ENCODE results near the gene PHF14. TPM values are rescaled to one million over a fixed set of nuclear protein-coding genes. Genes with fewer than 3 reads are reported as not detected.

The PHF14 gene
- total and polyA plus RNA-seq, 2 donors (not counting 1 experiment from before 2014, with no cell fraction given): 9.6 to 43.7 TPM

DNA sequence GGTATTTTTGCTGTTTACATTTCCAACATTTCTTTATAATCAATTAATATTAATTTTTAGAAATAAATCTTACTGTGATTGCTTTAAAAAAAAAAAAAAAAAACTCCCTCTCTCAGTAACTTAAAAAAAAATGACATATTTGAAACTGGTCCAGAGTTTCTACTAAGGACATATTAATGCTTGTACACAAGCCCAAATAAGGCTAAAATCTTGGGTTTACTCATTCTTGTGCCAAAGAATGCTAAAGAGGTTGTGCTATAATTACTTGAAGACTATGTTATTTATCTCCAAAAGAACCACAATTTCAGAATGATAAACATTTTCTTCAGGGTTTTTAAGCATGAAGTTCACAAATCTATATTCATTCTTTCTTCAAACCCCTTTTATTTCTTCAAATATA is 39.4 kb upstream of the PHF14 start:
- no peak for TF ChIP-seq EZH2 (IDR thresholded peaks at IDR 0.05; ENCODE audit: borderline replicate concordance, insufficient read depth, low read depth, low read length, poor library complexity, severe bottlenecking)
- TF ChIP-seq, protein P1, sequence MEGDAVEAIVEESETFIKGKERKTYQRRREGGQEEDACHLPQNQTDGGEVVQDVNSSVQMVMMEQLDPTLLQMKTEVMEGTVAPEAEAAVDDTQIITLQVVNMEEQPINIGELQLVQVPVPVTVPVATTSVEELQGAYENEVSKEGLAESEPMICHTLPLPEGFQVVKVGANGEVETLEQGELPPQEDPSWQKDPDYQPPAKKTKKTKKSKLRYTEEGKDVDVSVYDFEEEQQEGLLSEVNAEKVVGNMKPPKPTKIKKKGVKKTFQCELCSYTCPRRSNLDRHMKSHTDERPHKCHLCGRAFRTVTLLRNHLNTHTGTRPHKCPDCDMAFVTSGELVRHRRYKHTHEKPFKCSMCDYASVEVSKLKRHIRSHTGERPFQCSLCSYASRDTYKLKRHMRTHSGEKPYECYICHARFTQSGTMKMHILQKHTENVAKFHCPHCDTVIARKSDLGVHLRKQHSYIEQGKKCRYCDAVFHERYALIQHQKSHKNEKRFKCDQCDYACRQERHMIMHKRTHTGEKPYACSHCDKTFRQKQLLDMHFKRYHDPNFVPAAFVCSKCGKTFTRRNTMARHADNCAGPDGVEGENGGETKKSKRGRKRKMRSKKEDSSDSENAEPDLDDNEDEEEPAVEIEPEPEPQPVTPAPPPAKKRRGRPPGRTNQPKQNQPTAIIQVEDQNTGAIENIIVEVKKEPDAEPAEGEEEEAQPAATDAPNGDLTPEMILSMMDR (IDR thresholded peaks at IDR 0.05): no peak
- Histone ChIP-seq H3K27me3 (replicated peaks in 1 of 4; ENCODE audit: control extremely low read depth in 1 of 4, control insufficient read depth in 3 of 4, insufficient read depth in 4 of 4, low read length in 3 of 4) (no peaks in the 10 kb centered on the region), H3K4me3 (ENCODE audit: control extremely low read depth in 1 of 5, extremely low read depth in 1 of 5, insufficient read depth in 1 of 5, low read depth in 2 of 5, low read length in 4 of 5) (no peak overlapping the region), H2AFZ (ENCODE audit: insufficient read depth, low read depth, low read length, poor library complexity, severe bottlenecking) (no peak overlapping the region), H3K4me2 (replicated peaks; ENCODE audit: low read depth, low read length, poor library complexity, severe bottlenecking) (no peak overlapping the region), H3K9ac (ENCODE audit: low read length) (no peak overlapping the region), H3K9me3 (ENCODE audit: control extremely low read depth in 1 of 3, control insufficient read depth in 2 of 3, insufficient read depth in 1 of 3, low read length in 2 of 3) (no peaks in the 10 kb centered on the region), H3K36me3 (replicated peaks in 1 of 2; ENCODE audit: control extremely low read depth in 1 of 2, control insufficient read depth in 1 of 2, extremely low read depth in 1 of 2, insufficient read depth in 2 of 2, low read length in 1 of 2) (peaks cover 4 to 31% of the 10 kb centered on the region in 2 experiments), H3K4me1 (ENCODE audit: control insufficient read depth in 2 of 2, insufficient read depth in 2 of 2, low read length in 2 of 2) (peaks cover 2 to 10% of the 10 kb centered on the region in 2 donors), H3K27ac (ENCODE audit: low read length in 2 of 2) (no peak overlapping the region), H4K20me1 (ENCODE audit: control insufficient read depth, insufficient read depth, low read length, poor library complexity, severe bottlenecking) (no peaks in the 10 kb centered on the region), H3K79me2 (ENCODE audit: control insufficient read depth, insufficient read depth, low read length) (peaks cover 16% of the 10 kb centered on the region)
- no peaks in the 10 kb centered on the region for H3K27me3 Mint-ChIP-seq
- CTCF ChIA-PET: no interaction called here
- H3K9me3 Mint-ChIP-seq (ENCODE audit: insufficient read depth): no peaks in the 10 kb centered on the region
- POLR2A ChIA-PET: no interaction called here
- H3K4me1 Mint-ChIP-seq: peaks cover 9% of the 10 kb centered on the region
- no peak overlapping the region for H3K4me3 Mint-ChIP-seq
- ATAC-seq (ENCODE audit: low read depth) (no peak), DNase-seq (no peak)
- intact Hi-C loops (cut with micrococcal nuclease): loop anchor here (10.0 kb wide), 1 partner anchor 131 kb away; no protein-coding TSS in a partner anchor
- H3K27ac Mint-ChIP-seq: no peak overlapping the region

DNA sequence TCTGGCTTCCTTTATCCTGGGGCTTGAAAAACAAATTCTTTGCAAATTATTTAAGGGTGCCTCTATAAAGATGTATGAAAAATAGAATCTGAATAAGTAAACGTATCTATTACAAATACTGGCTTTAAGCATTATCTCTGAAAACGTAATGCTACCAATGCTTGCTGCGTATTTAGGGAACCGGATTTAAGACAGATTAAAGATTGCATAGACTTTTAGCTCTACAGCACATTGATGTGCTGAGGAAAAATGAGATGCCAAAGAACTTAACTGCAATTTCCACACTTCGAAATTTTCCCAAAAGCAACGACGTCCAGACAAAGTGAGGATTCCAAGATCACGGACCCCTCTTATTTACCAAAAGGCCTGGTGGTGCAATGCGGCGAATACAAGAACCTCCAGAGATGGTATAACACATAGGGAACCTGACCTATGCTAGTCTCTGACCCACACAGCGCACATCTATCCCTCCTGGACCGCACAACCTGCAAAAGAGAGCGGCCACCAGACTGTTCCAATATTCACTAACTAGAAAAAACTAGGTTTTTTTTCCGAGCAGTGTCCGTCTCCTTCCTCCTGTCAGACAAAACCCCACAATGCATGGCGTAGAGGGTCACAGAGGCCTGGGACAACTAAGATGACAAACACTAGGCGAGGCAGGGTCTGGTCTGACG is 34.3 kb upstream of the PHF14 start:
- intact Hi-C loops (cut with micrococcal nuclease): loop anchor here (5.0 to 10.0 kb wide), 2 partner anchors 125 to 1273 kb away; partner anchors contain the start of gene TMEM106B
- H3K4me2 ChIP-seq (replicated peaks; ENCODE audit: low read depth, low read length, poor library complexity, severe bottlenecking): peak overlapping the region; percentile 85
- no peaks in the 10 kb centered on the region for H3K9me3 ChIP-seq (ENCODE audit: control extremely low read depth in 1 of 3, control insufficient read depth in 2 of 3, insufficient read depth in 1 of 3, low read length in 2 of 3)
- peaks cover 33% of the 10 kb centered on the region for H3K79me2 ChIP-seq (ENCODE audit: control insufficient read depth, insufficient read depth, low read length)
- H3K4me3 ChIP-seq (ENCODE audit: control extremely low read depth in 1 of 5, extremely low read depth in 1 of 5, insufficient read depth in 1 of 5, low read depth in 2 of 5, low read length in 4 of 5): peak overlapping the region; percentile 81 to 99 (median 90)
- under 1% methylated on average over 11 of the region's 18 CpGs for WGBS (ENCODE audit: insufficient coverage)
- H3K4me3 Mint-ChIP-seq: no peak overlapping the region
- CTCF ChIA-PET: interaction anchor here (1.0 to 2.5 kb wide), 3 partner anchors 29 to 272 kb away, joined by 4 to 14 read pairs (median 5); partner anchors contain the start of gene PHF14
- H3K4me1 Mint-ChIP-seq: peaks cover 13% of the 10 kb centered on the region
- H3K27me3 ChIP-seq (replicated peaks in 1 of 4; ENCODE audit: control extremely low read depth in 1 of 4, control insufficient read depth in 3 of 4, insufficient read depth in 4 of 4, low read length in 3 of 4): no peaks in the 10 kb centered on the region
- H4K20me1 ChIP-seq (ENCODE audit: control insufficient read depth, insufficient read depth, low read length, poor library complexity, severe bottlenecking): no peaks in the 10 kb centered on the region
- no peaks in the 10 kb centered on the region for H3K27me3 Mint-ChIP-seq
- H3K9me3 Mint-ChIP-seq (ENCODE audit: insufficient read depth): no peaks in the 10 kb centered on the region
- H3K27ac Mint-ChIP-seq: no peak overlapping the region
- H3K9ac ChIP-seq (ENCODE audit: low read length): peak overlapping the region; percentile 97
- DNase-seq (no peak), ATAC-seq (ENCODE audit: low read depth) (no peak)
- H3K4me1 ChIP-seq (ENCODE audit: control insufficient read depth in 2 of 2, insufficient read depth in 2 of 2, low read length in 2 of 2): peaks cover 19 to 27% of the 10 kb centered on the region in 2 donors
- H3K36me3 ChIP-seq (replicated peaks in 1 of 2; ENCODE audit: control extremely low read depth in 1 of 2, control insufficient read depth in 1 of 2, extremely low read depth in 1 of 2, insufficient read depth in 2 of 2, low read length in 1 of 2): peaks cover 0 to 19% of the 10 kb centered on the region in 2 experiments
- peak overlapping the region; percentile 94 for H2AFZ ChIP-seq (ENCODE audit: insufficient read depth, low read depth, low read length, poor library complexity, severe bottlenecking)
- TF ChIP-seq, protein P1 (IDR thresholded peaks at IDR 0.05): no peak
- no peak for TF ChIP-seq EZH2 (IDR thresholded peaks at IDR 0.05; ENCODE audit: borderline replicate concordance, insufficient read depth, low read depth, low read length, poor library complexity, severe bottlenecking)
- H3K27ac ChIP-seq (ENCODE audit: low read length in 2 of 2): peak overlapping the region; percentile 93 to 94
- POLR2A ChIA-PET: interaction anchor here (1.3 to 3.5 kb wide), 2 partner anchors 34 to 1271 kb away, joined by 3 to 33 read pairs; partner anchors contain the start of gene PHF14
